Stimulated activated CD4-positive, alpha-beta T cell treated with anti-CD3 and anti-CD28 coated beads, Interleukin-15, amount 100 ng/mL, for 1 hour (primary cell): ENCODE results near the gene SNX25.

Experiments used
- DNase-seq, 2 donors: peaks; one replicate each; pipeline ENCODE4 v3.0.0-alpha.2; 2020; ENCODE audit warnings: low read depth in 1 of 2, low spot score in 1 of 2

The SNX25 gene

GRCh38 chr4:185404031-185404430 is 194.6 kb downstream of the SNX25 start:
- no peak for DNase-seq

GRCh38 chr4:185405296-185405999 is 196.1 kb downstream of the SNX25 start:
- no peak for DNase-seq

- no peak for DNase-seq
Observed at GRCh38 chr4:185408432-185408831, 199.0 kb downstream of the SNX25 start.

- no peak for DNase-seq
Observed at GRCh38 chr4:185411849-185412248, 202.5 kb downstream of the SNX25 start.

- no peak for DNase-seq
Observed at GRCh38 chr4:185412412-185412811, 203.0 kb downstream of the SNX25 start.
